ENCODE measurements around the gene DHRS9. TPM values are rescaled to one million over a fixed set of nuclear protein-coding genes. Genes with fewer than 3 reads are reported as not detected.
A peak's percentile ranks its signal among the peaks of the same experiment; 100 is the strongest.

Gene DHRS9
- total and polyA plus RNA-seq, 2 donors (not counting 1 experiment from before 2014, with no cell fraction given) = 0.25 to 0.94 TPM

DNA sequence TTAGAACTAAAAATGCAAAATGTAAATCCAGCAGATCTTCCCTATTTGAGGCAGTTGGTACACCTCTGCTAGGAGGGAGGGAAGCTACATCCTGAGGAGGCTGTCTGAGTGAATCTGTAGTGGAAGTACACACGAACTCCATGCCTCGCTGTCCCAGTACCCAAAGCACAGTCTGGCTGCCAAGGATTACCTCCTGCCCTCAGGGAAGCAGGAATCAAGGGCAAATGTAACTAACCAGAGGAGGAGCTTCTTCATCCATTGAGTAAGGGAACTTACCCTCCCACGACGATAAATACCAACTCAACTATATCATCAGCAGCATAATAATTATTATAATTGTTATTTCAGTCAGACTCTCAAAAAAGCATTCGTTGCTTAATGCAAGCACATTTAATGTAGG, 2.1 kb downstream of the DHRS9 start:
- POLR2A ChIA-PET = no interaction called here
- CTCF ChIA-PET = interaction anchor here (1.2 kb wide), 1 partner anchor 13 kb away, joined by 3 read pairs; no protein-coding TSS in a partner anchor
- TF ChIP-seq CTCF (IDR thresholded peaks at IDR 0.05) (no peak), EZH2 (IDR thresholded peaks at IDR 0.05; ENCODE audit: borderline replicate concordance, insufficient read depth, low read depth, low read length, poor library complexity, severe bottlenecking) (no peak)
- Histone ChIP-seq H3K79me2 (ENCODE audit: control insufficient read depth, insufficient read depth, low read length) (no peaks in the 10 kb centered on the region), H3K4me2 (replicated peaks; ENCODE audit: low read depth, low read length, poor library complexity, severe bottlenecking) (no peak overlapping the region), H3K4me3 (ENCODE audit: control extremely low read depth in 1 of 5, extremely low read depth in 1 of 5, insufficient read depth in 1 of 5, low read depth in 2 of 5, low read length in 4 of 5) (no peak overlapping the region), H2AFZ (ENCODE audit: insufficient read depth, low read depth, low read length, poor library complexity, severe bottlenecking) (no peak overlapping the region), H3K27me3 (replicated peaks in 1 of 4; ENCODE audit: control extremely low read depth in 1 of 4, control insufficient read depth in 3 of 4, insufficient read depth in 4 of 4, low read length in 3 of 4) (no peaks in the 10 kb centered on the region), H3K36me3 (replicated peaks in 1 of 2; ENCODE audit: control extremely low read depth in 1 of 2, control insufficient read depth in 1 of 2, extremely low read depth in 1 of 2, insufficient read depth in 2 of 2, low read length in 1 of 2) (no peaks in the 10 kb centered on the region), H3K9ac (ENCODE audit: low read length) (no peak overlapping the region), H3K27ac (ENCODE audit: low read length in 2 of 2) (no peak overlapping the region), H3K4me1 (ENCODE audit: control insufficient read depth in 2 of 2, insufficient read depth in 2 of 2, low read length in 2 of 2) (peaks cover 14 to 28% of the 10 kb centered on the region in 2 donors), H4K20me1 (ENCODE audit: control insufficient read depth, insufficient read depth, low read length, poor library complexity, severe bottlenecking) (no peaks in the 10 kb centered on the region), H3K9me3 (ENCODE audit: control extremely low read depth in 1 of 3, control insufficient read depth in 2 of 3, insufficient read depth in 1 of 3, low read length in 2 of 3) (no peaks in the 10 kb centered on the region)
- intact Hi-C loops (cut with micrococcal nuclease) = no loop called here
- Mint-ChIP-seq H3K4me1 (peaks cover 27% of the 10 kb centered on the region), H3K27me3 (no peaks in the 10 kb centered on the region), H3K4me3 (peak overlapping the region; percentile 14), H3K27ac (no peak overlapping the region), H3K9me3 (ENCODE audit: insufficient read depth) (no peaks in the 10 kb centered on the region)
- WGBS (ENCODE audit: insufficient coverage) = no CpG with 5 or more reads among the region's 5 CpGs
- DNase-seq (no peak), ATAC-seq (ENCODE audit: low read depth) (no peak)

DNA sequence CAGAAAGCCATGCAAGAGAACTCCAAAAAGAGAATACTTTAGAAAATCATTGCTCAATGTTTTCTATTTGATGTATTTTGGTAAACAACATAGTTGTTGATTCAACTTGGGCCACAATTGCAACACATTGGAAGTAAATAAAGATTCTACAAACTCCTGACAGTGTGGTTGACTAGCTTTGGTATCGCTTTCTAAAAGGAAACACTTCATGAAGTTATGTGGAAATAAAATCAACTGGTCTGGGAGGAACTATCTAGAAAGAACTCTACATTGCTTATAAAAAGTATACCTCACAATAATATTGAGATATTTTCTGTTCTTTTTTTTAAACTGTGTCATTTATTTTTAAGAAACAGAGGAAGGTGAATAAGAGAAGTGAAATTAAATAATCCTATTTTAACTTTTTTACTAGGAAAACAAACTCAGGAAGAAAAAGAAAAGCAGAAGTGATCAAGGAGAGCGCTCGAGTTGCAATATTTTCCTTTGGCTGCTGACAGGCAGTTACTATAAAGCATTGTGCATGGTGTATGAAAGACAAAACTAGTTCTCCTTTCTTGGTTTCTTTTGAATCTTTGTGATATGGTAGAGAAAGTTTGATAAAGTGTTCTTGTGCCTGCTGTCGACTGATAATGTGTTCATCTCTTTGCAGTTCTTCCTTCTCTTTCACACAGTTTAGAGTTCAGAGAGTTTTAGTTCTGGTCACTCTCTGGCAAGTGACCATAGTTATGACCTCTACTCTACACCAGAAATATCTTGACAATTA, 3.0 kb downstream of the DHRS9 start:
- H3K4me3 Mint-ChIP-seq = peak overlapping the region; percentile 61
- no peaks in the 10 kb centered on the region for H3K9me3 ChIP-seq (ENCODE audit: control extremely low read depth in 1 of 3, control insufficient read depth in 2 of 3, insufficient read depth in 1 of 3, low read length in 2 of 3)
- no peaks in the 10 kb centered on the region for H3K79me2 ChIP-seq (ENCODE audit: control insufficient read depth, insufficient read depth, low read length)
- peak overlapping the region in 2 of 5 experiments; percentile 30 to 32 for H3K4me3 ChIP-seq (ENCODE audit: control extremely low read depth in 1 of 5, extremely low read depth in 1 of 5, insufficient read depth in 1 of 5, low read depth in 2 of 5, low read length in 4 of 5)
- H3K9ac ChIP-seq (ENCODE audit: low read length) = peak overlapping the region; percentile 13
- peaks cover 27% of the 10 kb centered on the region for H3K4me1 Mint-ChIP-seq
- H3K4me1 ChIP-seq (ENCODE audit: control insufficient read depth in 2 of 2, insufficient read depth in 2 of 2, low read length in 2 of 2) = peaks cover 14 to 28% of the 10 kb centered on the region in 2 donors
- TF ChIP-seq EZH2 (IDR thresholded peaks at IDR 0.05; ENCODE audit: borderline replicate concordance, insufficient read depth, low read depth, low read length, poor library complexity, severe bottlenecking) (no peak), CTCF (IDR thresholded peaks at IDR 0.05) (no peak)
- H4K20me1 ChIP-seq (ENCODE audit: control insufficient read depth, insufficient read depth, low read length, poor library complexity, severe bottlenecking) = no peaks in the 10 kb centered on the region
- peak; percentile 33 for DNase-seq
- POLR2A ChIA-PET = no interaction called here
- 0% methylated on average over 2 of the region's 4 CpGs for WGBS (ENCODE audit: insufficient coverage)
- H3K4me2 ChIP-seq (replicated peaks; ENCODE audit: low read depth, low read length, poor library complexity, severe bottlenecking) = peak overlapping the region; percentile 59
- peak overlapping the region in 1 of 2 donors; percentile 15 for H3K27ac ChIP-seq (ENCODE audit: low read length in 2 of 2)
- ATAC-seq (ENCODE audit: low read depth) = peak; percentile 33
- H2AFZ ChIP-seq (ENCODE audit: insufficient read depth, low read depth, low read length, poor library complexity, severe bottlenecking) = no peak overlapping the region
- no peaks in the 10 kb centered on the region for H3K27me3 Mint-ChIP-seq
- CTCF ChIA-PET = no interaction called here
- H3K27me3 ChIP-seq (replicated peaks in 1 of 4; ENCODE audit: control extremely low read depth in 1 of 4, control insufficient read depth in 3 of 4, insufficient read depth in 4 of 4, low read length in 3 of 4) = no peaks in the 10 kb centered on the region
- H3K27ac Mint-ChIP-seq = peak overlapping the region; percentile 74
- no peaks in the 10 kb centered on the region for H3K36me3 ChIP-seq (replicated peaks in 1 of 2; ENCODE audit: control extremely low read depth in 1 of 2, control insufficient read depth in 1 of 2, extremely low read depth in 1 of 2, insufficient read depth in 2 of 2, low read length in 1 of 2)
- no peaks in the 10 kb centered on the region for H3K9me3 Mint-ChIP-seq (ENCODE audit: insufficient read depth)
- intact Hi-C loops (cut with micrococcal nuclease) = no loop called here

Measured in B cell (primary cell).